ENCODE data around the gene CNTNAP5.

- TF ChIP-seq CTCF (IDR thresholded peaks at IDR 0.05) (no peak), POLR2A (IDR thresholded peaks at IDR 0.05; ENCODE audit: low read depth) (no peak), POLR2AphosphoS5 (IDR thresholded peaks at IDR 0.05) (no peak), EP300 (IDR thresholded peaks at IDR 0.05) (no peak)
Observed at GRCh38 chr2:124586210-124586609, 561.1 kb downstream of the CNTNAP5 start.

All from esophagus muscularis mucosa (tissue), 4 donors.